Memory B cell (primary cell): ENCODE results near the gene RAB28.

Experiments used
- ATAC-seq: fragments of 150-1000 bp; cut with Tn5 transposase; 2 replicates; pipeline ENCODE4 v1.10.0; 2021; ENCODE audit warnings: low read depth, mild to moderate bottlenecking, moderate library complexity
- DNase-seq, 2 donors: peaks; one replicate each; pipeline ENCODE4 v3.0.0; 2022; ENCODE audit warnings: low spot score in 2 of 2
- H3K27ac Mint-ChIP-seq: one replicate; pipeline ENCODE4 v1.8.0; 2022; ENCODE audit warnings: mild to moderate bottlenecking, moderate library complexity, mixed read lengths
- H3K27me3 Mint-ChIP-seq: one replicate; pipeline ENCODE4 v1.8.0; 2022; ENCODE audit warnings: mixed read lengths
- H3K36me3 Mint-ChIP-seq: one replicate; pipeline ENCODE4 v1.8.0; 2022; ENCODE audit warnings: mild to moderate bottlenecking, mixed read lengths
- H3K4me1 Mint-ChIP-seq: one replicate; pipeline ENCODE4 v1.8.0; 2022; ENCODE audit warnings: mixed read lengths
- H3K4me3 Mint-ChIP-seq: one replicate; pipeline ENCODE4 v1.8.0; 2022; ENCODE audit warnings: mild to moderate bottlenecking, moderate library complexity, mixed read lengths
- H3K9me3 Mint-ChIP-seq: one replicate; pipeline ENCODE4 v1.8.0; 2022; ENCODE audit warnings: mixed read lengths

Gene RAB28

DNA sequence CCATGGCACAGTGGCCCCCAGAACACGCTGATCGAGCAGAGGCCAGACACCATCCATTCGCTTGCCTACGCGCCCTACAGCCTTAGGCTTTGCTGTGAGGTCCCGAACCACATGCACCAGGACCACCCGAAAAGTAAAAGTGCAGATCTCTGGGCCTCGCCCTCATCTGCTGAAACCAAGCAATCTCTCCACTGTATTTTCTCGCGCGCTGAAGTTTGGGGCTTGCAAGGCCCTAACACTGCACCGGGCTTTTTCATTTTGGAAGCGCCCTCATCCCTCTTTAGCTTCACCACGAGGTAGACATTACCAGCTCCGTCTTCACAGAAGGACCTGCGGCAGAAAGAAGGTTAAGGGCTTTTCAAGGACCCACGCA is 39.0 kb upstream of the RAB28 start:
- no peak for ATAC-seq
- no peak overlapping the region for H3K27ac Mint-ChIP-seq
- H3K4me3 Mint-ChIP-seq = no peak overlapping the region
- H3K4me1 Mint-ChIP-seq = peaks cover 5% of the 10 kb centered on the region
- no peaks in the 10 kb centered on the region for H3K36me3 Mint-ChIP-seq
- no peak for DNase-seq
- no peaks in the 10 kb centered on the region for H3K9me3 Mint-ChIP-seq
- peaks cover 17% of the 10 kb centered on the region for H3K27me3 Mint-ChIP-seq

GRCh38 chr4:13522282-13523104 is 38.4 kb upstream of the RAB28 start:
- peaks cover 17% of the 10 kb centered on the region for H3K27me3 Mint-ChIP-seq

GRCh38 chr4:13521047-13521446 is 36.9 kb upstream of the RAB28 start:
- DNase-seq (no peak), ATAC-seq (no peak)
- no peaks in the 10 kb centered on the region for H3K36me3 Mint-ChIP-seq
- peaks cover 12% of the 10 kb centered on the region for H3K27me3 Mint-ChIP-seq
- H3K27ac Mint-ChIP-seq = no peak overlapping the region
- H3K9me3 Mint-ChIP-seq = no peaks in the 10 kb centered on the region
- H3K4me3 Mint-ChIP-seq = no peak overlapping the region
- H3K4me1 Mint-ChIP-seq = no peaks in the 10 kb centered on the region

More at GRCh38 chr4:13522282-13523104, 38.4 kb upstream of the RAB28 start:
- DNase-seq = peak in 1 of 2 donors; percentile 25
- ATAC-seq = no peak
- Mint-ChIP-seq H3K4me3 (no peak overlapping the region), H3K9me3 (no peaks in the 10 kb centered on the region), H3K27ac (no peak overlapping the region), H3K4me1 (peaks cover 3% of the 10 kb centered on the region), H3K36me3 (no peaks in the 10 kb centered on the region)

- no peak overlapping the region for H3K4me3 Mint-ChIP-seq
- H3K9me3 Mint-ChIP-seq = no peaks in the 10 kb centered on the region
- H3K4me1 Mint-ChIP-seq = no peaks in the 10 kb centered on the region
- H3K36me3 Mint-ChIP-seq = no peaks in the 10 kb centered on the region
- DNase-seq (no peak), ATAC-seq (no peak)
- H3K27ac Mint-ChIP-seq = no peak overlapping the region
- peaks cover 7% of the 10 kb centered on the region for H3K27me3 Mint-ChIP-seq
These were observed 32.2 kb upstream of the RAB28 start for GRCh38 chr4:13516315-13516860.

GRCh38 chr4:13515268-13515667 is 31.1 kb upstream of the RAB28 start:
- H3K4me3 Mint-ChIP-seq = no peak overlapping the region
- ATAC-seq (no peak), DNase-seq (no peak)
- no peaks in the 10 kb centered on the region for H3K4me1 Mint-ChIP-seq
- H3K27ac Mint-ChIP-seq = no peak overlapping the region
- H3K36me3 Mint-ChIP-seq = no peaks in the 10 kb centered on the region
- no peaks in the 10 kb centered on the region for H3K9me3 Mint-ChIP-seq
- H3K27me3 Mint-ChIP-seq = peaks cover 7% of the 10 kb centered on the region

GRCh38 chr4:13514722-13515121 is 30.6 kb upstream of the RAB28 start:
- Mint-ChIP-seq H3K27me3 (peaks cover 7% of the 10 kb centered on the region), H3K9me3 (no peaks in the 10 kb centered on the region), H3K36me3 (no peaks in the 10 kb centered on the region), H3K27ac (no peak overlapping the region), H3K4me3 (no peak overlapping the region), H3K4me1 (no peaks in the 10 kb centered on the region)
- DNase-seq (no peak), ATAC-seq (no peak)

GRCh38 chr4:13511101-13511500 is 27.0 kb upstream of the RAB28 start:
- Mint-ChIP-seq H3K36me3 (no peaks in the 10 kb centered on the region), H3K27me3 (peaks cover 7% of the 10 kb centered on the region), H3K4me1 (no peaks in the 10 kb centered on the region), H3K27ac (no peak overlapping the region), H3K9me3 (no peaks in the 10 kb centered on the region), H3K4me3 (no peak overlapping the region)
- ATAC-seq (no peak), DNase-seq (no peak)

- H3K27me3 Mint-ChIP-seq = peaks cover 6% of the 10 kb centered on the region
- no peaks in the 10 kb centered on the region for H3K36me3 Mint-ChIP-seq
- no peak overlapping the region for H3K4me3 Mint-ChIP-seq
- no peak overlapping the region for H3K27ac Mint-ChIP-seq
- no peaks in the 10 kb centered on the region for H3K9me3 Mint-ChIP-seq
- no peak for DNase-seq
- no peak for ATAC-seq
- H3K4me1 Mint-ChIP-seq = no peaks in the 10 kb centered on the region
These were observed 25.3 kb upstream of the RAB28 start for GRCh38 chr4:13509442-13509841.

- Mint-ChIP-seq H3K4me1 (no peaks in the 10 kb centered on the region), H3K27me3 (peaks cover 6% of the 10 kb centered on the region), H3K27ac (no peak overlapping the region), H3K9me3 (no peaks in the 10 kb centered on the region), H3K36me3 (no peaks in the 10 kb centered on the region), H3K4me3 (no peak overlapping the region)
- DNase-seq (no peak), ATAC-seq (no peak)
These were observed 20.2 kb upstream of the RAB28 start for GRCh38 chr4:13504374-13504773.

DNA sequence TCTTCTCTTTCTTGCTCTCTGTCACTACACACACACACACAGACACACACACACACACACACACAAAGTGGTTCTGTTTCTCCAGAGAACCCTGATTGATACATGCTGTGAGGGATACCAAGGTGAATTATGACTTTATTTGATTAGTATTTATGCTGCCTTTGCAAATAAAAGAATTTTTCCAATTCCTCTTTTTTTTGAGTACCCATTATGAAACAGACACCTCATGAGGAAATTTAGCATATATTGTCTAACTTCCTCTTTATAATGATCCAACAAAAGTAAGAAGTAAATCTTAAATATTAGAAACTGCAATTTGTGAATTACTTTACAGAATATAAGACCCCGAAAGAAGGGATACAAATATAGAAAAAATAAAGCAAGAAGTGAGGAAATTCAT is 14.3 kb upstream of the RAB28 start:
- DNase-seq (no peak), ATAC-seq (no peak)
- H3K4me3 Mint-ChIP-seq = no peak overlapping the region
- no peaks in the 10 kb centered on the region for H3K9me3 Mint-ChIP-seq
- H3K27me3 Mint-ChIP-seq = peaks cover 6% of the 10 kb centered on the region
- no peak overlapping the region for H3K27ac Mint-ChIP-seq
- no peaks in the 10 kb centered on the region for H3K4me1 Mint-ChIP-seq
- H3K36me3 Mint-ChIP-seq = no peaks in the 10 kb centered on the region

GRCh38 chr4:13496605-13497004 is 12.5 kb upstream of the RAB28 start:
- ATAC-seq = no peak
- no peaks in the 10 kb centered on the region for H3K9me3 Mint-ChIP-seq
- DNase-seq = no peak
- no peaks in the 10 kb centered on the region for H3K36me3 Mint-ChIP-seq
- H3K4me1 Mint-ChIP-seq = no peaks in the 10 kb centered on the region
- H3K27me3 Mint-ChIP-seq = peaks cover 6% of the 10 kb centered on the region
- H3K27ac Mint-ChIP-seq = no peak overlapping the region
- no peak overlapping the region for H3K4me3 Mint-ChIP-seq

GRCh38 chr4:13495753-13496152 is 11.6 kb upstream of the RAB28 start:
- Mint-ChIP-seq H3K27ac (no peak overlapping the region), H3K9me3 (no peaks in the 10 kb centered on the region), H3K4me1 (no peaks in the 10 kb centered on the region), H3K36me3 (no peaks in the 10 kb centered on the region), H3K27me3 (peaks cover 4% of the 10 kb centered on the region), H3K4me3 (no peak overlapping the region)
- no peak for DNase-seq
- no peak for ATAC-seq

DNA sequence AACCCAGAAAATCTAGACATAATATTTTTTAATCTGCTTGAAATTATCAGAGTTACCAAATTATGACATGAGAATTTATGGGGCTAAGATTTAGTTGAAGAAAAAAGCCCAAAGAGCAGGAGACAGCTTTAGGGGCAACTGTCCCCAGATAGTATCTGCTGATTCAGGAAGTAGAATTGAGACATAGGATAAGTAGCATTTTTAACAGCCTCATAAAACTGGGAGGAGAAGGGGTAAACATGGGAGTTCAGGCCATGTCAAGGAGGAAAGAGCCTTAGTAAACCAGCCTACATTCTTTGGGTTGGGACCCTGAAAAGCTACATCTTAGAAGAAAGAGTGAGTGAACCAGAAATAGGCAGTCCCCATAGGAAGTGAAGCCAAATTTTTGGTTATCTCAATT is 9.7 kb upstream of the RAB28 start:
- ATAC-seq (no peak), DNase-seq (no peak)
- Mint-ChIP-seq H3K36me3 (peaks cover 2% of the 10 kb centered on the region), H3K27ac (no peak overlapping the region), H3K4me1 (no peaks in the 10 kb centered on the region), H3K4me3 (no peak overlapping the region), H3K9me3 (no peaks in the 10 kb centered on the region), H3K27me3 (peaks cover 7% of the 10 kb centered on the region)

DNA sequence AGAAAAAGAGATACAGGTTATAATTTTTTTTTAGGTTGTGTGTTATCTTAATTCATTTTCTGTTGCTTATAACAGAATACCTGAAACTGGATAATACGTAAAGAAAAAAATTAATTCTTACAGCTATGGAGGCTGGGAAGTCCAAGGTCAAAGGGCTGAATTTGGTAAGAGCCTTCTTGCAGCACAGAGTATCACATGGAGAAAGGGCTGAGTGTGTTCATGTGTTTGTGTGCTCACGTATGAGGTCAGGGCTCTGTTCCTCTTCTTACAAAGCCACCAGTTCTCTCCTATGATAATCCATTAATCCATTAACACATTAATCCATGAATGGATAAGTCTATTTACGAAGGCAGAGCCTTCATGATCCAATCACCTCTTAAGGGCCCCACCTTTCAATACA is 8.6 kb upstream of the RAB28 start:
- H3K36me3 Mint-ChIP-seq = peaks cover 2% of the 10 kb centered on the region
- no peak overlapping the region for H3K4me3 Mint-ChIP-seq
- ATAC-seq = no peak
- H3K9me3 Mint-ChIP-seq = no peaks in the 10 kb centered on the region
- H3K4me1 Mint-ChIP-seq = no peaks in the 10 kb centered on the region
- H3K27me3 Mint-ChIP-seq = peaks cover 10% of the 10 kb centered on the region
- no peak for DNase-seq
- H3K27ac Mint-ChIP-seq = no peak overlapping the region

DNA sequence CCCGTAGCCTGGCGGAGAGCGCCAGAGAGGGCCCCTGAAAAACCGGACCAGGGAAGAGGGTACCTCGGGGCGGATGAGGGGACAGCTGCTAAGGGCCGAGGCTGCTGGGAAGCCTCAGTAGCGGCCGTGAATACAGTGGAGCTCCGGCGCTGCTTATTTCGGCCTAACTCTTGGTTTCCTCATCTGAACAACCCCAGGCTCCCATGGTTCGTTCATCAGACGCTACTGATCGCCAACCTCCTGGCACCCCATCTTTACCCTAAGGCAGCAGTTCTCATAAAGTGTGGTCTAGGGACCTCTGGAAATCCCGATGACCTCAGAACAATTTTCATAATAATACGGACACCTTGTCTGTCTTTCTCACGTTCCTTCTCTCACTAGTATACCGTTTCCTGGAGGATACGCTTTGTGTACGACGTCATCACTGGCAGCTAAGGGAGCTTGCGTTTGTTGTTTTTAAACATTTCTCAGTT is 645 bp upstream of the RAB28 start:
- H3K4me3 Mint-ChIP-seq = peak overlapping the region; percentile 92
- H3K9me3 Mint-ChIP-seq = no peaks in the 10 kb centered on the region
- peaks cover 7% of the 10 kb centered on the region for H3K27me3 Mint-ChIP-seq

More for the DNA sequence above, 645 bp upstream of the RAB28 start:
- peak; percentile 43 for ATAC-seq
- Mint-ChIP-seq H3K27ac (peak overlapping the region; percentile 98), H3K36me3 (peaks cover 2% of the 10 kb centered on the region), H3K4me1 (peaks cover 16% of the 10 kb centered on the region)
- no peak for DNase-seq
